Stimulated activated CD8-positive, alpha-beta memory T cell treated with anti-CD3 and anti-CD28 coated beads, Interleukin-15, amount 100 ng/mL, for 1 hour (primary cell): ENCODE measurements around the gene COG7.
"Not testable (repeated sequence)": the region's sequence is repeated elsewhere in the genome, so short reads cannot be mapped to it uniquely, and the experiment has no call there.

Experiments used
- DNase-seq: peaks from one replicate; pipeline ENCODE4 v3.0.0-alpha.2; 2020; ENCODE audit warnings: low read depth

Gene COG7

GRCh38 chr16:23384878-23385277 is 68.1 kb downstream of the COG7 start:
- DNase-seq, result no peak

- DNase-seq, result no peak
Measured at GRCh38 chr16:23383881-23384280, 69.1 kb downstream of the COG7 start.

- DNase-seq, result no peak
Measured at GRCh38 chr16:23382279-23382678, 70.7 kb downstream of the COG7 start.

GRCh38 chr16:23381702-23382101 is 71.3 kb downstream of the COG7 start:
- DNase-seq, result not testable (repeated sequence)

GRCh38 chr16:23380501-23380951 is 72.5 kb downstream of the COG7 start:
- DNase-seq, result no peak

- DNase-seq, result no peak
Measured at GRCh38 chr16:23379707-23380106, 73.3 kb downstream of the COG7 start.

- DNase-seq, result no peak
Measured at GRCh38 chr16:23378921-23379320, 74.1 kb downstream of the COG7 start.

- DNase-seq, result no peak
Measured at GRCh38 chr16:23378256-23378655, 74.7 kb downstream of the COG7 start.

- no peak for DNase-seq
Measured at GRCh38 chr16:23377071-23377931, 75.7 kb downstream of the COG7 start.

GRCh38 chr16:23375643-23376042 is 77.3 kb downstream of the COG7 start:
- DNase-seq, result no peak

- no peak for DNase-seq
Measured at GRCh38 chr16:23374721-23375510, 78.1 kb downstream of the COG7 start.

GRCh38 chr16:23373436-23374219 is 79.4 kb downstream of the COG7 start:
- DNase-seq, result no peak

GRCh38 chr16:23371368-23371767 is 81.6 kb downstream of the COG7 start:
- no peak for DNase-seq

- DNase-seq, result no peak
Measured at GRCh38 chr16:23369416-23369815, 83.6 kb downstream of the COG7 start.

GRCh38 chr16:23368469-23368868 is 84.5 kb downstream of the COG7 start:
- no peak for DNase-seq

- no peak for DNase-seq
Measured at GRCh38 chr16:23367988-23368387, 85.0 kb downstream of the COG7 start.

- no peak for DNase-seq
Measured at GRCh38 chr16:23367564-23367963, 85.4 kb downstream of the COG7 start.

- DNase-seq, result not testable (repeated sequence)
Measured at GRCh38 chr16:23366341-23366740, 86.6 kb downstream of the COG7 start.

- no peak for DNase-seq
Measured at GRCh38 chr16:23365602-23366240, 87.3 kb downstream of the COG7 start.

GRCh38 chr16:23362460-23363317 is 90.3 kb downstream of the COG7 start:
- no peak for DNase-seq
